HepG2 (cell line): ENCODE data around the gene ABAT. TPM values are rescaled to one million over a fixed set of nuclear protein-coding genes. Genes with fewer than 3 reads are reported as not detected.

Experiments
- ATAC-seq: fragments of 200-7000 bp; cut with Tn5 transposase; 3 replicates; pipeline ENCODE4 v1.9.1; 2020; ENCODE audit warnings: mild to moderate bottlenecking, moderate library complexity
- BruUV-seq: library from RNA; stranded (reverse); fragments of 400-500 nt; replicated peaks from 2 replicates; lab custom pipeline; 2021; lab: Mats Ljungman, UMichigan
- CTCF ChIA-PET: fragments of 300-600 bp; formaldehyde crosslinking; extraction: SDS; loops from one replicate; lab custom pipeline; 2021; ENCODE audit warnings: low total read pairs, inconsistent platforms, low intra/inter-chr PET ratio; lab: Yijun Ruan, JAX
- POLR2A ChIA-PET: fragments of 350-600 bp; sonication (Branson Sonifier 250); formaldehyde crosslinking; loops from one replicate; lab custom pipeline; 2020; ENCODE audit warnings: antibody characterized with exemption, inconsistent platforms; lab: Yijun Ruan, JAX
- DNase-seq: peaks from one replicate; pipeline ENCODE4 v3.0.0-alpha.2; 2015; ENCODE audit warnings: low spot score
- FAIRE-seq: peaks from 3 replicates; lab custom pipeline; 2011; peaks lifted over from hg19 to GRCh38; lab: Jason Lieb, UNC
- H2AFZ ChIP-seq: one replicate; pipeline ENCODE4 v1.6.1; 2011; ENCODE audit warnings: low read length, inconsistent platforms
- H3K27ac ChIP-seq: fragments of 300-600 bp; 3 replicates; pipeline ENCODE4 v1.8.0; 2011; ENCODE audit warnings: mixed run types, mild to moderate bottlenecking, mixed read lengths, low read length, inconsistent platforms; ENCODE audit not compliant: insufficient read depth; ENCODE audit errors: extremely low read length
- H3K27me3 ChIP-seq, 2 experiments: fragments of 200-600 bp in 1 of 2; 2 replicates in 1 of 2; 3 replicates in 1 of 2; pipeline versions ENCODE4 v1.6.0 to v1.8.0; 2011; ENCODE audit warnings: low read length in 2 of 2, mild to moderate bottlenecking in 2 of 2, moderate library complexity in 2 of 2, inconsistent platforms in 1 of 2; ENCODE audit not compliant: insufficient read depth in 2 of 2, control insufficient read depth in 1 of 2
- H3K36me3 ChIP-seq, 2 experiments: fragments of 200-600 bp in 1 of 2; replicated peaks in 1 of 2; 2 replicates in 1 of 2; 3 replicates in 1 of 2; pipeline versions ENCODE4 v1.5.1 to v1.8.0; 2011; ENCODE audit warnings: low read length in 2 of 2, inconsistent platforms in 1 of 2; ENCODE audit not compliant: insufficient read depth in 2 of 2, control insufficient read depth in 1 of 2
- H3K4me1 ChIP-seq: 2 replicates; pipeline ENCODE4 v1.5.1; 2012; ENCODE audit warnings: low read length, inconsistent platforms; ENCODE audit not compliant: insufficient read depth
- H3K4me2 ChIP-seq: 2 replicates; pipeline ENCODE4 v1.6.0; 2011; ENCODE audit warnings: low read depth, low read length, inconsistent platforms
- H3K4me3 ChIP-seq, 3 experiments: fragments of 200-600 bp in 1 of 3; sonication (generic), shearing (Covaris generic) in 1 of 3; replicated peaks in 1 of 3; 2 replicates each; pipeline ENCODE4 v1.5.1; 2011 to 2016; ENCODE audit warnings: low read length in 3 of 3, inconsistent platforms in 2 of 3, low read depth in 2 of 3, mild to moderate bottlenecking in 2 of 3, control low read depth in 1 of 3, mixed read lengths in 1 of 3; ENCODE audit not compliant: insufficient read depth in 1 of 3
- H3K79me2 ChIP-seq: one replicate; pipeline ENCODE4 v1.6.1; 2011; ENCODE audit warnings: low read length, inconsistent platforms; ENCODE audit not compliant: insufficient read depth
- H3K9ac ChIP-seq: 2 replicates; pipeline ENCODE4 v1.6.0; 2011; ENCODE audit warnings: mild to moderate bottlenecking, low read depth, low read length, inconsistent platforms; ENCODE audit not compliant: insufficient read depth
- H3K9me3 ChIP-seq: 2 replicates; pipeline ENCODE4 v1.5.1; 2012; ENCODE audit warnings: mild to moderate bottlenecking, low read length
- H4K20me1 ChIP-seq: 2 replicates; pipeline ENCODE4 v1.6.0; 2011; ENCODE audit warnings: inconsistent platforms, mild to moderate bottlenecking, low read length, moderate library complexity; ENCODE audit not compliant: insufficient read depth
- CEBPB ChIP-seq: IDR thresholded peaks from 2 replicates; pipeline ENCODE4 v1.6.1; 2011; ENCODE audit warnings: low read depth, low read length, improper control_type of control experiment, borderline replicate concordance
- CEBPZ ChIP-seq: IDR thresholded peaks from 2 replicates; pipeline ENCODE4 v1.6.1; 2012; ENCODE audit warnings: low read length, improper control_type of control experiment
- NAIF1 ChIP-seq: sonication (generic); formaldehyde crosslinking; IDR thresholded peaks from 2 replicates; pipeline ENCODE4 v1.5.0; 2020; ENCODE audit warnings: mild to moderate bottlenecking, missing genetic modification reagents, borderline replicate concordance
- PHF21A ChIP-seq: sonication (generic); formaldehyde crosslinking; IDR thresholded peaks from 2 replicates; pipeline ENCODE4 v1.5.0; 2020; ENCODE audit warnings: mild to moderate bottlenecking, missing genetic modification reagents
- RARG ChIP-seq: sonication (generic); formaldehyde crosslinking; IDR thresholded peaks from 2 replicates; pipeline ENCODE4 v1.4.0; 2020; ENCODE audit warnings: low read depth, mild to moderate bottlenecking, missing genetic modification reagents
- SNAI1 ChIP-seq: sonication (generic); formaldehyde crosslinking; IDR thresholded peaks from 2 replicates; pipeline ENCODE4 v1.5.0; 2020; ENCODE audit warnings: mild to moderate bottlenecking, missing genetic modification reagents, borderline replicate concordance
- TEAD3 ChIP-seq: optimal IDR thresholded peaks from 2 replicates; pipeline ENCODE3; 2016; ENCODE audit warnings: borderline replicate concordance
- TRIM24 ChIP-seq: sonication (generic); formaldehyde crosslinking; IDR thresholded peaks from 2 replicates; pipeline ENCODE4 v1.8.0; 2022; ENCODE audit warnings: mild to moderate bottlenecking, missing genetic modification reagents
- WGBS: methylation state at CpG from one replicate; pipeline ENCODE4 v1.1.6; 2017; ENCODE audit warnings: low lambda C conversion rate; 5-methylcytosine and 5-hydroxymethylcytosine counted together
- in situ Hi-C: cut with HindIII; loops from 2 replicates; pipeline ENCODE4 v1.10.0; 2017; ENCODE audit warnings: low pct_unique_long_range_greater_than_20kb; ENCODE audit not compliant: extremely low pct_ligation_motif_present
- intact Hi-C: fragments of 100-400 bp; cut with micrococcal nuclease; formaldehyde crosslinking; loops from one replicate; pipeline ENCODE4 v1.10.0; 2022; ENCODE audit not compliant: unreplicated experiment
- polyA plus RNA-seq, 8 experiments: library from polyadenylated mRNA; depleted of rRNA in 3 of 8; stranded (reverse) in 7 of 8; unstranded in 1 of 8; fragments of >200 nt; fragmentation: Illumina TruSeq in 4 of 8; extraction: Trizol in 4 of 8; gene quantifications; 2 replicates each; pipeline versions ENCODE4 v1.2.1 to v1.2.3, GENCODE V29; 2011 to 2016; ENCODE audit warnings: low read depth in 4 of 8, missing spikeins in 1 of 8, mixed read lengths in 1 of 8; ENCODE audit not compliant: insufficient read depth in 1 of 8
- total RNA-seq, 5 experiments: library from RNA; depleted of rRNA; stranded (reverse); fragments of >200 nt; fragmentation: Illumina TruSeq; extraction: Trizol; gene quantifications; 2 replicates each; pipeline ENCODE4 v1.2.3, GENCODE V29; 2016; ENCODE audit warnings: low read depth in 1 of 5

The ABAT gene
- total and polyA plus RNA-seq, 2 of the 13 experiments (the other 11 are each of a cell fraction or from before 2014, with no cell fraction given) = 47.6 to 97.3 TPM

DNA sequence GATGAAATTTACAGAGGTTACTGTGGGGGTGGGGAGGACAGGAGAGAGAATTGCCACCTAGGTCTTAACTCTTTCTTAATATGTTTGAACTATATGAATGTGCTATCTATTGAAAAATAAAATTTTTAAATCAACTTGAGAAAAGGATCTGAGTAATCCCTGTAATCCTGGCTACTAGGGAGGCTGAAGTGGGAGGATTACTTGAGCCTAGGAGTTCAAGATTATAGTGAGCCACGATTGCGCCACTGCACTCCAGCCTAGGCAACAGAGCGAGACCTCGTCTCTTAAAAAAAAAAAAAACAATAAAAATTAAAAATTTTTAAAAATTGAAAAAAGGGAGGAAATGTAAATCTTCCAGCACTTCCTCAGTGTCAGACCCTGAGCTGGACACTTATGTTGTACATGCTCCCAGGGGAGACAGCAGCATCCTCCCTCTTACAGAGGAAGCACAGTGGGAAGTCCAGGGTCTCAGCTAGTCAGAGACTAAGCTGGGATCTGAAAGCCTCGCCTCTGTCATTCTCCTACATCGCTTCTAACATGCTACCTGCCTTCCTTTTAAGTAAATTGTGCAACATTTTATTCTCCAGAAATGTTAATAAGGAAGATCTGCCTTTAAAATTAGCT, 145.1 kb downstream of the ABAT start:
- CTCF ChIA-PET = no interaction called here
- TF ChIP-seq RARG (no peak), SNAI1 (CRISPR knock-in tag) (0 out of 2 replicates have a peak, but pooled peaks have one; percentile 22), CEBPB (0 out of 2 replicates have a peak, but pooled peaks have one; percentile 23)
- H3K4me2 ChIP-seq = no peak overlapping the region
- in situ Hi-C loops = no loop called here
- H3K4me1 ChIP-seq = no peaks in the 10 kb centered on the region; the same call in 1 of the 2 replicates
- DNase-seq (no peak), ATAC-seq (no peak), FAIRE-seq (no peak)
- POLR2A ChIA-PET = interaction anchor here (1.0 to 1.1 kb wide), 2 partner anchors 9 to 22 kb away, joined by 3 read pairs; partner anchors contain the start of genes PMM2 and TMEM186
- peaks cover 5% of the 10 kb centered on the region; the same call in 1 of the 2 replicates for H4K20me1 ChIP-seq
- intact Hi-C loops = loop anchor here (5.0 kb wide), 1 partner anchor 63 kb away; the partner anchor contains the start of gene LITAFD
- no peaks in the 10 kb centered on the region for H3K79me2 ChIP-seq
- no peak overlapping the region for H3K9ac ChIP-seq
- H3K27ac ChIP-seq = no peak overlapping the region
- 96% methylated on average over 6 of the region's 6 CpGs for WGBS
- H3K9me3 ChIP-seq = no peaks in the 10 kb centered on the region
- no TSS peak for BruUV-seq
- no peak overlapping the region for H3K4me3 ChIP-seq
- H2AFZ ChIP-seq = no peak overlapping the region
- peaks cover 29 to 90% of the 10 kb centered on the region in 2 experiments for H3K36me3 ChIP-seq
- H3K27me3 ChIP-seq = no peaks in the 10 kb centered on the region

- ChIA-PET POLR2A (interaction anchor here (0.7 to 1.9 kb wide), 2 partner anchors 41 to 46 kb away, joined by 3 to 5 read pairs; partner anchors contain the start of gene CARHSP1), CTCF (no interaction called here)
- Histone ChIP-seq H3K4me3 (no peak overlapping the region), H3K36me3 (peaks cover 22 to 77% of the 10 kb centered on the region in 2 experiments), H3K9ac (no peak overlapping the region), H3K4me1 (no peaks in the 10 kb centered on the region; the same call in 1 of the 2 replicates), H3K9me3 (no peaks in the 10 kb centered on the region), H3K27ac (no peak overlapping the region), H3K27me3 (no peaks in the 10 kb centered on the region), H3K4me2 (no peak overlapping the region), H3K79me2 (no peaks in the 10 kb centered on the region), H2AFZ (no peak overlapping the region), H4K20me1 (peaks cover 5% of the 10 kb centered on the region; the same call in 1 of the 2 replicates)
- intact Hi-C loops (no loop called here), in situ Hi-C loops (no loop called here)
- ATAC-seq (no peak), DNase-seq (no peak), FAIRE-seq (no peak)
- TF ChIP-seq TRIM24 (no peak), CEBPZ (no peak), PHF21A (CRISPR knock-in tag) (no peak), NAIF1 (CRISPR knock-in tag) (no peak), TEAD3 (CRISPR knock-in tag) (no peak)
- WGBS = 97% methylated on average over 3 of the region's 3 CpGs
- BruUV-seq = no TSS peak
These were observed 148.0 kb downstream of the ABAT start for GRCh38 chr16:8822403-8822802.
